Measurements from ENCODE around the gene TBC1D20.

Gene TBC1D20

DNA sequence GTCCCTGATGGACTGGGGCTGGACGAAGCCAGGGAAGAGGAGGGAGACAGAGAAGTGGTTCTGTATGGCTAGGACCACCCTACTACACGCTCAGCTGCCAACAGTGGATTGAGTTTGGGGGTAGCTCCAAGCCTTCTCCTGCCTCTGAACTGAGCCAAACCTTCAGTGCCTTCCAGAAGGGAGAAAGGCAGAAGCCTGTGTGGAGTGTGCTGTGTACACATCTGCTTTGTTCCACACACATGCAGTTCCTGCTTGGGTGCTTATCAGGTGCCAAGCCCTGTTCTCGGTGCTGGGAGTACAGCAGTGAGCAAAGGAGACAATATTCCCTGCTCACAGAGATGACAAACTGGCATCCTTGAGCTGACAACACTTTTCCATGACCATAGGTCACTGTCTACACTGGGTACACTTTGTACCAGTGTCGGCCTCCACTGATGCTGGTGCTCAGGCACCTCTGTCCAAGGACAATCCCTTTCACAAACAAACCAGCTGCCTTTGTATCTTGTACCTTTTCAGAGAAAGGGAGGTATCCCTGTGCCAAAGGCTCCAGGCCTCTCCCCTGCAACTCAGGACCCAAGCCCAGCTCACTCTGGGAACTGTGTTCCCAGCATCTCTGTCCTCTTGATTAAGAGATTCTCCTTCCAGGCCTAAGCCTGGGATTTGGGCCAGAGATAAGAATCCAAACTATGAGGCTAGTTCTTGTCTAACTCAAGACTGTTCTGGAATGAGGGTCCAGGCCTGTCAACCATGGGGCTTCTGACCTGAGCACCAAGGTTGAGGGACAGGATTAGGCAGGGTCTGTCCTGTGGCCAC lies 65.5 kb downstream of the TBC1D20 start:
- TF ChIP-seq, protein P1, sequence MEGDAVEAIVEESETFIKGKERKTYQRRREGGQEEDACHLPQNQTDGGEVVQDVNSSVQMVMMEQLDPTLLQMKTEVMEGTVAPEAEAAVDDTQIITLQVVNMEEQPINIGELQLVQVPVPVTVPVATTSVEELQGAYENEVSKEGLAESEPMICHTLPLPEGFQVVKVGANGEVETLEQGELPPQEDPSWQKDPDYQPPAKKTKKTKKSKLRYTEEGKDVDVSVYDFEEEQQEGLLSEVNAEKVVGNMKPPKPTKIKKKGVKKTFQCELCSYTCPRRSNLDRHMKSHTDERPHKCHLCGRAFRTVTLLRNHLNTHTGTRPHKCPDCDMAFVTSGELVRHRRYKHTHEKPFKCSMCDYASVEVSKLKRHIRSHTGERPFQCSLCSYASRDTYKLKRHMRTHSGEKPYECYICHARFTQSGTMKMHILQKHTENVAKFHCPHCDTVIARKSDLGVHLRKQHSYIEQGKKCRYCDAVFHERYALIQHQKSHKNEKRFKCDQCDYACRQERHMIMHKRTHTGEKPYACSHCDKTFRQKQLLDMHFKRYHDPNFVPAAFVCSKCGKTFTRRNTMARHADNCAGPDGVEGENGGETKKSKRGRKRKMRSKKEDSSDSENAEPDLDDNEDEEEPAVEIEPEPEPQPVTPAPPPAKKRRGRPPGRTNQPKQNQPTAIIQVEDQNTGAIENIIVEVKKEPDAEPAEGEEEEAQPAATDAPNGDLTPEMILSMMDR (IDR thresholded peaks at IDR 0.05): no peak

- TF ChIP-seq, protein P1 (IDR thresholded peaks at IDR 0.05): no peak
These were observed 66.1 kb downstream of the TBC1D20 start for GRCh38 chr20:396252-396618.

DNA sequence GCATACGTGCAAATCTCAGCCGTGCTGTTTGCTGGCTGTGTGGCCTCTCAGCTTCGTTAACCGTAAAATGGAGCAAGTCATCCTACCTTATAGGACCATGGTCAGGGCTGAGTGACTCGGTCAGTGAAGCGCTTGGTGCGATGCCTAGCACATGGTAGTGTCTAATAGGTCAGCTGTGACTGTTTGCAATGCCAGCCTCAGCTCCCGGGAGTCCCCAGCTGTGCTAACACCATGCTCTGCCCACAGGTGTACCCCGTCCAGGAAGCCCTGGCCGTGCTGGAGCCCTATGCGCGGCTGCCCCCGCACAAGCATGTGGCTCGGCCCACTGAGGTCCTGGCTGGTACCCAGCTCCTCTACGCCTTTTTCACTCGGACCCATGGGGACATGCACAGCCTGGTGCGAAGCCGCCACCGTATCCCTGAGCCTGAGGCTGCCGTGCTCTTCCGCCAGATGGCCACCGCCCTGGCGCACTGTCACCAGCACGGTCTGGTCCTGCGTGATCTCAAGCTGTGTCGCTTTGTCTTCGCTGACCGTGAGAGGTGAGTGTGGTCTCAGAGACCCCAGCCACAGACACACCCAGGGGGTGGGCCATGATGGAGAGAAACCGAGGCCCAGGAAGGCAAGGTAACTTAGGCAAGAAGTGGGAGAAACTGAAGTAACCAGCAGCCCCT lies 71.2 kb downstream of the TBC1D20 start:
- TF ChIP-seq, protein P1 (IDR thresholded peaks at IDR 0.05): no peak

GRCh38 chr20:389220-389619 lies 73.1 kb downstream of the TBC1D20 start:
- TF ChIP-seq, protein P1 (IDR thresholded peaks at IDR 0.05): no peak

DNA sequence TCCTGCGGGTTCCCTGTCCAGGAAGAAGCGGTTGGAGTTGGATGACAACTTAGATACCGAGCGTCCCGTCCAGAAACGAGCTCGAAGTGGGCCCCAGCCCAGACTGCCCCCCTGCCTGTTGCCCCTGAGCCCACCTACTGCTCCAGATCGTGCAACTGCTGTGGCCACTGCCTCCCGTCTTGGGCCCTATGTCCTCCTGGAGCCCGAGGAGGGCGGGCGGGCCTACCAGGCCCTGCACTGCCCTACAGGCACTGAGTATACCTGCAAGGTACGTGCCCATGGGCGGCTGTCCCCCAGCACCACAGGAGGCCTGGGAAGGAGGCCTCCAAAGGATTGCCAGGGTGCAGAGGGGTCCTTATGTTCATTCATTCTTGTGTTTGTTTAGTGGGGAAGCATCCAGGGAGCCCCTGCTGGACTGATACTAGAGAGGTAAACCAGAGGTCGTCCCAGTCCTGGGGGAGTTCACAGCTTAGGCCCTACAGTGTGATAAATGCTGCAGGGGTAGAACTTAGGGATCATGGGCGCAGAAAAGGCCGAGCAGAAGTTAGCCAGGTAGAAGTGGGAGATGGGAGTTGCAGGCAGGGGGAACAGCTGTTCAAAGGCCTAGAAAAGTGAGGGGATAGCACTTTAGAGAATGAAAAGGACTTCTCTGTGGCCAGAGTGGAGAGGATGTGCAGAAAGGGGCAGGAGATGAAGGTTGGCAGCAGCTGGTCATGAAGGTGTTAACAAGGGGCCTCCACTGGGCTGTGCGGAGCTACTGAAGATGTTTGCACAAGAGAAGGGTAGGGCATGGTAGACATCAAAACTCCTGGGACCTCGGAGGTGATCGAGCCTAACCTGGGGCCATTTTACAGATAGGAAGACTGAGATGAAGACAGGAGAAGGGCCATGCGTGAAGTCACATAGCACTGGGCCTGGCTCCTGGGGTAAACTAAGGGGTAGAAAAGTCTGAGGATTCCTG lies 74.0 kb downstream of the TBC1D20 start:
- TF ChIP-seq, protein P1 (IDR thresholded peaks at IDR 0.05): no peak

- TF ChIP-seq, protein P1 (IDR thresholded peaks at IDR 0.05): no peak
These were observed 74.8 kb downstream of the TBC1D20 start for GRCh38 chr20:387520-387919.
